ENCODE results near the gene NTHL1. TPM values are rescaled to one million over a fixed set of nuclear protein-coding genes. Genes with fewer than 3 reads are reported as not detected.
A peak's percentile ranks its signal among the peaks of the same experiment; 100 is the strongest.

The NTHL1 gene
- total RNA-seq, 2 donors from 2014 or later, result 7.7 to 13.4 TPM

GRCh38 chr16:2032285-2033056, 15.2 kb downstream of the NTHL1 start:
- Histone ChIP-seq H3K4me1 (ENCODE audit: control insufficient read depth in 1 of 2, low read depth in 2 of 2) (peaks cover 32 to 68% of the 10 kb centered on the region in 2 donors), H3K27ac (peak overlapping the region; percentile 89 to 94)
- no peak for ATAC-seq (ENCODE audit: insufficient number of reproducible peaks, low FRiP score, low read depth)

GRCh38 chr16:2031081-2031577, 16.5 kb downstream of the NTHL1 start:
- Histone ChIP-seq H3K36me3 (peaks cover 3% of the 10 kb centered on the region), H3K27me3 (replicated peaks; ENCODE audit: insufficient read depth) (no peaks in the 10 kb centered on the region), H3K4me3 (no peak overlapping the region), H3K4me1 (ENCODE audit: control insufficient read depth in 1 of 2, low read depth in 2 of 2) (peaks cover 28 to 65% of the 10 kb centered on the region in 2 donors), H3K9me3 (no peaks in the 10 kb centered on the region), H3K27ac (peak overlapping the region in 1 of 2 donors; percentile 94)
- no peak for ATAC-seq (ENCODE audit: insufficient number of reproducible peaks, low FRiP score, low read depth)
- no peak for DNase-seq (ENCODE audit: low spot score)
- TF ChIP-seq CTCF (IDR thresholded peaks at IDR 0.05), result no peak

More at GRCh38 chr16:2032285-2033056, 15.2 kb downstream of the NTHL1 start:
- no peak for DNase-seq (ENCODE audit: low spot score)
- Histone ChIP-seq H3K4me3 (peak overlapping the region; percentile 65), H3K27me3 (replicated peaks; ENCODE audit: insufficient read depth) (no peaks in the 10 kb centered on the region), H3K36me3 (peaks cover 10% of the 10 kb centered on the region), H3K9me3 (no peaks in the 10 kb centered on the region)
- no peak for TF ChIP-seq CTCF (IDR thresholded peaks at IDR 0.05)

DNA sequence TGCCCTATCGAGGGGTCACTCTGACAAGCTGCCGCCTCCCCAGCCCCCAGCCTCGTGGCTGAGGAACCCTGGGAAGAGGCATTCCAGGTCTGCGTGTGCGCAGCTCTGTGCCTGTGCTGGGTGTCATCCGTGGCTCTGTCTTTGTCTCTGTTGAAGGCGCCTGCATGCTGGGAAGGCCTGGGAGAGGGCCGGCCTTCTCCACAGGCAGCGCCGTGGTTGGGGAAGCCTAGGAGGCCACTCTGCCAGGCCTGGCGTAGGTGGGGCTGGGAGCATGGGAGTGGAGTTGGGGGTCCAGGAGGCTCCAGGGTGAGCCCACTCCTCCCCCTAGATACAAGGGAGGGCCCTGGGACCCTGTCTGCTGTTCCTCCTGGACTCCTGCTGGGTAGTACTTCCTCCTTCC, 17.6 kb downstream of the NTHL1 start:
- no peak overlapping the region for H3K4me3 ChIP-seq
- H3K36me3 ChIP-seq, result peaks cover 3% of the 10 kb centered on the region
- H3K4me1 ChIP-seq (ENCODE audit: control insufficient read depth in 1 of 2, low read depth in 2 of 2), result peaks cover 23 to 61% of the 10 kb centered on the region in 2 donors
- no peaks in the 10 kb centered on the region for H3K9me3 ChIP-seq
- no peaks in the 10 kb centered on the region for H3K27me3 ChIP-seq (replicated peaks; ENCODE audit: insufficient read depth)
- ATAC-seq (ENCODE audit: insufficient number of reproducible peaks, low FRiP score, low read depth), result no peak
- H3K27ac ChIP-seq, result peak overlapping the region in 1 of 2 donors; percentile 10
- TF ChIP-seq CTCF (IDR thresholded peaks at IDR 0.05), result no peak
- DNase-seq (ENCODE audit: low spot score), result no peak

- Histone ChIP-seq H3K27ac (no peak overlapping the region), H3K27me3 (replicated peaks; ENCODE audit: insufficient read depth) (no peaks in the 10 kb centered on the region), H3K36me3 (peaks cover 3% of the 10 kb centered on the region), H3K4me1 (ENCODE audit: control insufficient read depth in 1 of 2, low read depth in 2 of 2) (peaks cover 19 to 56% of the 10 kb centered on the region in 2 donors), H3K4me3 (no peak overlapping the region), H3K9me3 (no peaks in the 10 kb centered on the region)
- no peak for TF ChIP-seq CTCF (IDR thresholded peaks at IDR 0.05)
- no peak for ATAC-seq (ENCODE audit: insufficient number of reproducible peaks, low FRiP score, low read depth)
- DNase-seq (ENCODE audit: low spot score), result no peak
Measured at GRCh38 chr16:2029350-2029749, 18.3 kb downstream of the NTHL1 start.

DNA sequence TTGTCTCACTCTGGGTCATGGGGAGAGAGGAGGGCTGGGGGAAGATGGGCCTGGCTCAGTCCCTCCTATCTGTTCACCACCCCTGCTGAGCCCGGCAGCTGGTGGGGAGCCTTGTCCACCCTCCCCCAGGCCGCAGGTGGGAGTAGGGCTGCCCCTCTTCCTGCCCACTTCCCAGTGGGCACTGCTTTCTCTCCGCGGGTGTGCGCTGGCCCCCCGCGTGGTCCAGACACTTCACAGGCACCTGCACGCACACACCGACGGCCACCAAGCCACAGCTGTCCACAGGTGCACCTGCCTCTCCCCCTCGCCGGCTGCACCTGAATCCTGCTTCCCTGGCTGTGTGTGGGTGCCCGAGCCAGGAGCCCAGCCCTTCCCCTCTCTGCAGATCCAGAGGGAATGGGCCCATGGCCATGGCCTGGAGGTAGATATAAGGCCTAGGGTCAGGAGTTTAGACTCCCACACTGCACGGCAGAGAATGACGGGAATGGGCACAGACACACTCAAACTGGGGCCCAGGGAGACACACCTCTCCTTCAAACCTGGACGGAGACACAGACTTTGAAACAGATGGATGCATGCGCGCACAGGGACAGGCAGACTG, 18.9 kb downstream of the NTHL1 start:
- TF ChIP-seq CTCF (IDR thresholded peaks at IDR 0.05), result no peak

More for the DNA sequence above, 18.9 kb downstream of the NTHL1 start:
- Histone ChIP-seq H3K4me3 (no peak overlapping the region), H3K9me3 (no peaks in the 10 kb centered on the region), H3K36me3 (peaks cover 3% of the 10 kb centered on the region), H3K4me1 (ENCODE audit: control insufficient read depth in 1 of 2, low read depth in 2 of 2) (peaks cover 16 to 57% of the 10 kb centered on the region in 2 donors), H3K27me3 (replicated peaks; ENCODE audit: insufficient read depth) (no peaks in the 10 kb centered on the region), H3K27ac (no peak overlapping the region)
- DNase-seq (ENCODE audit: low spot score), result no peak
- ATAC-seq (ENCODE audit: insufficient number of reproducible peaks, low FRiP score, low read depth), result no peak

Measured in thoracic aorta (tissue), 2 donors.